Colonic mucosa (tissue), 4 donors: ENCODE data around the gene UPF2. TPM values are rescaled to one million over a fixed set of nuclear protein-coding genes. Genes with fewer than 3 reads are reported as not detected.

ENCODE experiments used
- DNase-seq: peaks from one replicate; pipeline ENCODE4 v3.0.0-alpha.2; 2020
- H3K27ac ChIP-seq: fragments of 200-600 bp; one replicate; pipeline ENCODE4 v1.8.0; 2021
- H3K27me3 ChIP-seq: fragments of 200-600 bp; one replicate; pipeline ENCODE4 v1.8.0; 2021
- H3K36me3 ChIP-seq: fragments of 200-600 bp; one replicate; pipeline ENCODE4 v1.8.0; 2021
- H3K4me1 ChIP-seq: fragments of 200-600 bp; one replicate; pipeline ENCODE4 v1.8.0; 2021; ENCODE audit warnings: mild to moderate bottlenecking
- H3K4me3 ChIP-seq: fragments of 200-600 bp; one replicate; pipeline ENCODE4 v1.8.0; 2021
- H3K9ac ChIP-seq, 2 donors: one replicate each; pipeline ENCODE4 v1.7.0; 2013; ENCODE audit warnings: control low read depth in 2 of 2, low read depth in 2 of 2, low read length in 2 of 2
- H3K9me3 ChIP-seq: fragments of 200-600 bp; one replicate; pipeline ENCODE4 v1.8.0; 2021
- CTCF ChIP-seq: fragments of 200-600 bp; IDR thresholded peaks from one replicate; pipeline ENCODE4 v1.8.0; 2022; ENCODE audit warnings: antibody characterized with exemption, mild to moderate bottlenecking
- intact Hi-C: fragments of 100-400 bp; cut with DNase I; formaldehyde crosslinking; loops from one replicate; pipeline ENCODE4 v1.14.1; 2022
- total RNA-seq, 2 donors: library from RNA; stranded (reverse); fragmentation: NEBNext Ultra II Directional in 1 of 2; extraction: Animal tissue kit (Norgen Biotek cat#: 25700) in 1 of 2; gene quantifications; one replicate each; pipeline ENCODE4 v1.2.1, GENCODE V29; 2021
- donor health status: healthy.
- donor health status: DM: no; HTN: no; CAD: no.
- donor health status: DM: no; HTN: no; CAD: no.

Gene UPF2
- total RNA-seq, 2 donors from 2014 or later, result 21.9 to 25.6 TPM

- Histone ChIP-seq H3K4me3 (no peak overlapping the region), H3K27me3 (no peaks in the 10 kb centered on the region), H3K27ac (no peak overlapping the region), H3K4me1 (no peaks in the 10 kb centered on the region), H3K36me3 (no peaks in the 10 kb centered on the region), H3K9ac (no peak overlapping the region), H3K9me3 (no peaks in the 10 kb centered on the region)
- no peak for DNase-seq
- intact Hi-C loops, result no loop called here
- no peak for TF ChIP-seq CTCF
These were observed 133.0 kb downstream of the UPF2 start for GRCh38 chr10:11909618-11910017.

GRCh38 chr10:11908991-11909390 lies 133.6 kb downstream of the UPF2 start:
- intact Hi-C loops, result no loop called here
- no peak for DNase-seq

GRCh38 chr10:11908536-11908935 lies 134.1 kb downstream of the UPF2 start:
- H3K27me3 ChIP-seq, result no peaks in the 10 kb centered on the region
- TF ChIP-seq CTCF, result no peak
- H3K9ac ChIP-seq, result no peak overlapping the region
- DNase-seq, result no peak
- H3K4me1 ChIP-seq, result no peaks in the 10 kb centered on the region
- intact Hi-C loops, result no loop called here
- no peak overlapping the region for H3K4me3 ChIP-seq
- no peaks in the 10 kb centered on the region for H3K36me3 ChIP-seq
- H3K9me3 ChIP-seq, result no peaks in the 10 kb centered on the region
- H3K27ac ChIP-seq, result no peak overlapping the region

More at GRCh38 chr10:11908991-11909390, 133.6 kb downstream of the UPF2 start:
- Histone ChIP-seq H3K36me3 (no peaks in the 10 kb centered on the region), H3K27me3 (no peaks in the 10 kb centered on the region), H3K9me3 (no peaks in the 10 kb centered on the region), H3K4me3 (no peak overlapping the region), H3K4me1 (no peaks in the 10 kb centered on the region), H3K27ac (no peak overlapping the region), H3K9ac (no peak overlapping the region)
- TF ChIP-seq CTCF, result no peak

- intact Hi-C loops, result no loop called here
- Histone ChIP-seq H3K36me3 (no peaks in the 10 kb centered on the region), H3K9ac (no peak overlapping the region), H3K4me1 (no peaks in the 10 kb centered on the region), H3K27ac (no peak overlapping the region), H3K9me3 (no peaks in the 10 kb centered on the region), H3K27me3 (no peaks in the 10 kb centered on the region), H3K4me3 (no peak overlapping the region)
- DNase-seq, result no peak
- TF ChIP-seq CTCF, result no peak
These were observed 134.7 kb downstream of the UPF2 start for GRCh38 chr10:11907914-11908313.

- H3K4me1 ChIP-seq, result no peaks in the 10 kb centered on the region
- no peaks in the 10 kb centered on the region for H3K9me3 ChIP-seq
- no peaks in the 10 kb centered on the region for H3K36me3 ChIP-seq
- no peak for DNase-seq
- no peak overlapping the region for H3K27ac ChIP-seq
- no peak overlapping the region for H3K9ac ChIP-seq
- no peak overlapping the region for H3K4me3 ChIP-seq
- intact Hi-C loops, result no loop called here
- no peaks in the 10 kb centered on the region for H3K27me3 ChIP-seq
- TF ChIP-seq CTCF, result no peak
These were observed 135.9 kb downstream of the UPF2 start for GRCh38 chr10:11906714-11907113.

- no peaks in the 10 kb centered on the region for H3K27me3 ChIP-seq
- H3K9ac ChIP-seq, result no peak overlapping the region
- DNase-seq, result no peak
- no peaks in the 10 kb centered on the region for H3K4me1 ChIP-seq
- no peak overlapping the region for H3K4me3 ChIP-seq
- H3K9me3 ChIP-seq, result no peaks in the 10 kb centered on the region
- no peak for TF ChIP-seq CTCF
- H3K27ac ChIP-seq, result no peak overlapping the region
- H3K36me3 ChIP-seq, result no peaks in the 10 kb centered on the region
- intact Hi-C loops, result no loop called here
These were observed 140.0 kb downstream of the UPF2 start for GRCh38 chr10:11902646-11903045.
